WTC11 (cell line): ENCODE results near the gene ZNF8. TPM values are rescaled to one million over a fixed set of nuclear protein-coding genes. Genes with fewer than 3 reads are reported as not detected.

ENCODE experiments used
- ELF4 ChIP-seq: sonication (generic); formaldehyde crosslinking; IDR thresholded peaks from 2 replicates; pipeline ENCODE4 v1.8.1; 2022; ENCODE audit warnings: low read depth, mild to moderate bottlenecking, moderate library complexity, missing genetic modification reagents
- FOXK1 ChIP-seq: sonication (generic); formaldehyde crosslinking; IDR thresholded peaks from 2 replicates; pipeline ENCODE4 v1.8.0; 2022; ENCODE audit warnings: mild to moderate bottlenecking, moderate library complexity, missing genetic modification reagents
- FOXP1 ChIP-seq: sonication (generic); formaldehyde crosslinking; IDR thresholded peaks from 2 replicates; pipeline ENCODE4 v1.8.0; 2022; ENCODE audit warnings: missing genetic modification reagents, mild to moderate bottlenecking, moderate library complexity, borderline replicate concordance
- GTF2I ChIP-seq: fragments of 250-450 bp; sonication (Bioruptor Pico); conservative IDR thresholded peaks from 2 replicates; pipeline ENCODE4 v1.4.0; 2021; ENCODE audit warnings: mild to moderate bottlenecking
- JUN ChIP-seq: sonication (generic); formaldehyde crosslinking; IDR thresholded peaks from 2 replicates; pipeline ENCODE4 v1.8.0; 2023; ENCODE audit warnings: mild to moderate bottlenecking, missing genetic modification reagents
- KAT7 ChIP-seq: sonication (generic); formaldehyde crosslinking; IDR thresholded peaks from 2 replicates; pipeline ENCODE4 v1.8.1; 2023; ENCODE audit warnings: missing genetic modification reagents, mild to moderate bottlenecking, borderline replicate concordance
- MYBL2 ChIP-seq: sonication (generic); formaldehyde crosslinking; IDR thresholded peaks from 2 replicates; pipeline ENCODE4 v1.8.1; 2023; ENCODE audit warnings: mild to moderate bottlenecking, moderate library complexity, missing genetic modification reagents
- NFE2L1 ChIP-seq: sonication (generic); formaldehyde crosslinking; IDR thresholded peaks from 2 replicates; pipeline ENCODE4 v1.8.1; 2023; ENCODE audit warnings: missing genetic modification reagents
- NR1H2 ChIP-seq: sonication (generic); formaldehyde crosslinking; IDR thresholded peaks from 2 replicates; pipeline ENCODE4 v1.9.0; 2021; ENCODE audit warnings: mild to moderate bottlenecking, moderate library complexity, missing genetic modification reagents
- OVOL2 ChIP-seq: fragments of 250-450 bp; sonication (Bioruptor Pico); IDR thresholded peaks from 2 replicates; pipeline ENCODE4 v1.9.0; 2021; ENCODE audit warnings: mild to moderate bottlenecking, borderline replicate concordance
- SMAD3 ChIP-seq: sonication (generic); formaldehyde crosslinking; IDR thresholded peaks from 2 replicates; pipeline ENCODE4 v1.8.0; 2022; ENCODE audit warnings: missing genetic modification reagents, mild to moderate bottlenecking, borderline replicate concordance
- TEAD4 ChIP-seq: sonication (generic); formaldehyde crosslinking; IDR thresholded peaks from 2 replicates; pipeline ENCODE4 v1.8.0; 2022; ENCODE audit warnings: mild to moderate bottlenecking, missing genetic modification reagents
- ZNF232 ChIP-seq: sonication (generic); formaldehyde crosslinking; IDR thresholded peaks from 2 replicates; pipeline ENCODE4 v1.8.0; 2022; ENCODE audit warnings: mild to moderate bottlenecking, missing genetic modification reagents
- ZNF423 ChIP-seq: fragments of 250-450 bp; sonication (Bioruptor Pico); IDR thresholded peaks from 2 replicates; pipeline ENCODE4 v2.1.2; 2022; ENCODE audit warnings: mild to moderate bottlenecking, moderate library complexity
- total RNA-seq: library from RNA; stranded (reverse); gene quantifications from 3 replicates; pipeline ENCODE4 v1.2.3, GENCODE V29; 2021
- TF ChIP-seq, protein P1 (sequence below): sonication (generic); formaldehyde crosslinking; IDR thresholded peaks from 2 replicates; pipeline ENCODE4 v1.8.1; 2023; ENCODE audit warnings: mild to moderate bottlenecking, missing genetic modification reagents, moderate library complexity
- TF ChIP-seq, protein P2 (sequence below): fragments of 200-600 bp; IDR thresholded peaks from 2 replicates; pipeline ENCODE4 v1.8.0; 2022; ENCODE audit warnings: antibody characterized with exemption
- TF ChIP-seq, protein P3 (sequence below): fragments of 250-450 bp; sonication (Bioruptor Pico); IDR thresholded peaks from 2 replicates; pipeline ENCODE4 v2.1.2; 2022; ENCODE audit warnings: mild to moderate bottlenecking, moderate library complexity
- TF ChIP-seq, protein P4 (sequence below): sonication (generic); formaldehyde crosslinking; IDR thresholded peaks from 2 replicates; pipeline ENCODE4 v1.8.0; 2022; ENCODE audit warnings: mild to moderate bottlenecking, missing genetic modification reagents
- TF ChIP-seq, protein P5 (sequence below): fragments of 250-450 bp; sonication (Bioruptor Pico); conservative IDR thresholded peaks from 2 replicates; pipeline ENCODE4 v1.9.0; 2021; ENCODE audit warnings: mild to moderate bottlenecking
- TF ChIP-seq, protein P6 (sequence below): sonication (generic); formaldehyde crosslinking; IDR thresholded peaks from 2 replicates; pipeline ENCODE4 v1.8.1; 2023; ENCODE audit warnings: mild to moderate bottlenecking, missing genetic modification reagents
- TF ChIP-seq, protein P7 (sequence below): sonication (generic); formaldehyde crosslinking; IDR thresholded peaks from 2 replicates; pipeline ENCODE4 v1.8.0; 2023; ENCODE audit warnings: missing genetic modification reagents, mild to moderate bottlenecking, borderline replicate concordance
- TF ChIP-seq, protein P8 (sequence below): sonication (generic); formaldehyde crosslinking; IDR thresholded peaks from 2 replicates; pipeline ENCODE4 v1.8.0; 2022; ENCODE audit warnings: mild to moderate bottlenecking, missing genetic modification reagents

Gene ZNF8
- total RNA-seq, 1 experiment from 2014 or later: 18.8 TPM

DNA sequence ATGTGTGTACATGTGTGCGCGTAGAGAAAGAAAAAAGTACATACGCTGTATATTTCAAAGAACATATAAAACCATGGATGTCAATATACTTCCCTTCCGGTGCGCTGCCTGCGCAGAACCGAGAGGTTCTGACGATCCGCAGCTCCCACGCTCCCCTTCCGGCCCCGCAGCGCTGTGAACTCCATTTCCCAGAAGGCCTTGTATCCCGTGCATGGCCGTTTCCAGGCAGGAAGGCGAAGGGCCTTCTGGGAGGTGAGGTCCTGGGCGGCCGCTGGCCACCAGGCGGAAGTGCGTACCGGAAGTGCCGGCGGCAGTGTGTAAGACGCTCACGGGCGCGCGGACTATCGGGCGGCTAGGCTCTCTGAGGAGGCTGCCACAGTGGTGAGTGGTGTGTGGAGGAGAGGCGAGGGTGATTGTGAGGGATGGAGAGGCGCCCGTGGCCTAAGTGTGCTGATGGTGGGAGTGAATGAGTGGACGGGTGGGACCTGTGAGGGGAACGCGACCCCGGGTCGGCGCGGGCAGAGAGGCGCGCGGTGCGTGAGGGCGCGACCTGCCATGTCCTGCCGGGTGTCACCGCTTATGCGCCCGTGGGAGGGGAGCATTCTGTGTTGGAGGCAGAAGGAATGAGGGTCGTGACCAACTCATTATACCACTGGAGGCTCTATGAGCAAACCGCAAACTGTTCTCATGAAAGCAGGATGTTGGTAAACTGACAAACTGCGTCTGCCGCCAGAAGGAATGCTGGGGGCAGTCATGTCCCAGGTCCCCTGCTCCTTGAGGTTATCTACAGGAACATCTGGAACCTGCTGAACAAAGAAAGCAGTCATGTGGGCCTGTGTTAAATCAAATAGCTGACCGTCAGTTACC is 26.5 kb downstream of the ZNF8 start, which contains the start of gene ERVK3-1 (continued):
- TF ChIP-seq KAT7 (CRISPR knock-in tag) (no peak), GTF2I (CRISPR knock-in tag) (no peak), JUN (CRISPR knock-in tag) (0 out of 2 replicates have a peak, but pooled peaks have one; percentile 26), FOXP1 (CRISPR knock-in tag) (peak; percentile 93; the same call in 1 of the 2 replicates), FOXK1 (CRISPR knock-in tag) (peak; percentile 83), ZNF232 (CRISPR knock-in tag) (peak; percentile 75; the same call in 1 of the 2 replicates), TEAD4 (no peak), MYBL2 (CRISPR knock-in tag) (peak; percentile 31; the same call in 1 of the 2 replicates), OVOL2 (CRISPR knock-in tag) (no peak), NR1H2 (CRISPR knock-in tag) (no peak), ELF4 (CRISPR knock-in tag) (no peak), NFE2L1 (peak; percentile 89), ZNF423 (CRISPR knock-in tag) (no peak), SMAD3 (CRISPR knock-in tag) (peak; percentile 50; the same call in 1 of the 2 replicates)
- TF ChIP-seq, protein P1, sequence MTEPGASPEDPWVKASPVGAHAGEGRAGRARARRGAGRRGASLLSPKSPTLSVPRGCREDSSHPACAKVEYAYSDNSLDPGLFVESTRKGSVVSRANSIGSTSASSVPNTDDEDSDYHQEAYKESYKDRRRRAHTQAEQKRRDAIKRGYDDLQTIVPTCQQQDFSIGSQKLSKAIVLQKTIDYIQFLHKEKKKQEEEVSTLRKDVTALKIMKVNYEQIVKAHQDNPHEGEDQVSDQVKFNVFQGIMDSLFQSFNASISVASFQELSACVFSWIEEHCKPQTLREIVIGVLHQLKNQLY (CRISPR knock-in tag): no peak
- TF ChIP-seq, protein P2, sequence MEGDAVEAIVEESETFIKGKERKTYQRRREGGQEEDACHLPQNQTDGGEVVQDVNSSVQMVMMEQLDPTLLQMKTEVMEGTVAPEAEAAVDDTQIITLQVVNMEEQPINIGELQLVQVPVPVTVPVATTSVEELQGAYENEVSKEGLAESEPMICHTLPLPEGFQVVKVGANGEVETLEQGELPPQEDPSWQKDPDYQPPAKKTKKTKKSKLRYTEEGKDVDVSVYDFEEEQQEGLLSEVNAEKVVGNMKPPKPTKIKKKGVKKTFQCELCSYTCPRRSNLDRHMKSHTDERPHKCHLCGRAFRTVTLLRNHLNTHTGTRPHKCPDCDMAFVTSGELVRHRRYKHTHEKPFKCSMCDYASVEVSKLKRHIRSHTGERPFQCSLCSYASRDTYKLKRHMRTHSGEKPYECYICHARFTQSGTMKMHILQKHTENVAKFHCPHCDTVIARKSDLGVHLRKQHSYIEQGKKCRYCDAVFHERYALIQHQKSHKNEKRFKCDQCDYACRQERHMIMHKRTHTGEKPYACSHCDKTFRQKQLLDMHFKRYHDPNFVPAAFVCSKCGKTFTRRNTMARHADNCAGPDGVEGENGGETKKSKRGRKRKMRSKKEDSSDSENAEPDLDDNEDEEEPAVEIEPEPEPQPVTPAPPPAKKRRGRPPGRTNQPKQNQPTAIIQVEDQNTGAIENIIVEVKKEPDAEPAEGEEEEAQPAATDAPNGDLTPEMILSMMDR: no peak
- TF ChIP-seq, protein P3, sequence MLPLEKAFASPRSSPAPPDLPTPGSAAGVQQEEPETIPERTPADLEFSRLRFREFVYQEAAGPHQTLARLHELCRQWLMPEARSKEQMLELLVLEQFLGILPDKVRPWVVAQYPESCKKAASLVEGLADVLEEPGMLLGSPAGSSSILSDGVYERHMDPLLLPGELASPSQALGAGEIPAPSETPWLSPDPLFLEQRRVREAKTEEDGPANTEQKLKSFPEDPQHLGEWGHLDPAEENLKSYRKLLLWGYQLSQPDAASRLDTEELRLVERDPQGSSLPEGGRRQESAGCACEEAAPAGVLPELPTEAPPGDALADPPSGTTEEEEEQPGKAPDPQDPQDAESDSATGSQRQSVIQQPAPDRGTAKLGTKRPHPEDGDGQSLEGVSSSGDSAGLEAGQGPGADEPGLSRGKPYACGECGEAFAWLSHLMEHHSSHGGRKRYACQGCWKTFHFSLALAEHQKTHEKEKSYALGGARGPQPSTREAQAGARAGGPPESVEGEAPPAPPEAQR (CRISPR knock-in tag): no peak
- TF ChIP-seq, protein P4, sequence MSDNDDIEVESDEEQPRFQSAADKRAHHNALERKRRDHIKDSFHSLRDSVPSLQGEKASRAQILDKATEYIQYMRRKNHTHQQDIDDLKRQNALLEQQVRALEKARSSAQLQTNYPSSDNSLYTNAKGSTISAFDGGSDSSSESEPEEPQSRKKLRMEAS (CRISPR knock-in tag): peak; percentile 90
- TF ChIP-seq, protein P5, sequence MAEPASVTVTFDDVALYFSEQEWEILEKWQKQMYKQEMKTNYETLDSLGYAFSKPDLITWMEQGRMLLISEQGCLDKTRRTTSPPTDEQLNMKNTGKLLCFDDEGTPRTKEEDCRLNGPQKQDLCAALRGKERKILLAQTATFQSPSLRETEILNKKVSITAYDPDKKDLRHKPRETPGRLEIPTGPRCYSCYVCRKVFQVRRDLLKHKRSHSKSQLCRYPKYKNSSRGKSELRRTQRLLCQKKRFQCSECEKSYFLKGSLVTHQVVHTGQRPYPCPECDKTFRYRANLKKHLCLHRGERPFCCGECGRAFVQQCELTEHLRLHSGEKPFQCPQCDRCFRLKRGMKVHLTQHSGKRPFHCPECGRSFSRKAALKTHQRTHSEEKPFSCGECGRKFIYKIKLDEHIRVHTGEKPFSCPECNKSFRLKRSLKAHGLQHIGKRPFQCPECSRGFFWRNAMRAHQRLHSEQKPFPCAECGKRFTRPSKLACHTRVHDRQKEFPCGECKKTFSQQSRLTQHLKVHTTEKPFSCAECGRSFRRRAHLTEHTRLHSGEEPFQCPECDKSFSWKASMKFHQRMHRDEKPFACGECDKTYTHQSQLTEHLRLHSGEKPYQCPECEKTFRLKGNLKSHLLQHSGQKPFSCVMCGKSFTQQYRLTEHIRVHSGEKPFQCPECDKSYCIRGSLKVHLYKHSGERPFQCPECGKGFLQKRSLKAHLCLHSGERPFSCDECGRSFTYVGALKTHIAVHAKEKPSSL (CRISPR knock-in tag): no peak
- TF ChIP-seq, protein P6, sequence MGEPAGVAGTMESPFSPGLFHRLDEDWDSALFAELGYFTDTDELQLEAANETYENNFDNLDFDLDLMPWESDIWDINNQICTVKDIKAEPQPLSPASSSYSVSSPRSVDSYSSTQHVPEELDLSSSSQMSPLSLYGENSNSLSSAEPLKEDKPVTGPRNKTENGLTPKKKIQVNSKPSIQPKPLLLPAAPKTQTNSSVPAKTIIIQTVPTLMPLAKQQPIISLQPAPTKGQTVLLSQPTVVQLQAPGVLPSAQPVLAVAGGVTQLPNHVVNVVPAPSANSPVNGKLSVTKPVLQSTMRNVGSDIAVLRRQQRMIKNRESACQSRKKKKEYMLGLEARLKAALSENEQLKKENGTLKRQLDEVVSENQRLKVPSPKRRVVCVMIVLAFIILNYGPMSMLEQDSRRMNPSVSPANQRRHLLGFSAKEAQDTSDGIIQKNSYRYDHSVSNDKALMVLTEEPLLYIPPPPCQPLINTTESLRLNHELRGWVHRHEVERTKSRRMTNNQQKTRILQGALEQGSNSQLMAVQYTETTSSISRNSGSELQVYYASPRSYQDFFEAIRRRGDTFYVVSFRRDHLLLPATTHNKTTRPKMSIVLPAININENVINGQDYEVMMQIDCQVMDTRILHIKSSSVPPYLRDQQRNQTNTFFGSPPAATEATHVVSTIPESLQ (CRISPR knock-in tag): no peak
- TF ChIP-seq, protein P7, sequence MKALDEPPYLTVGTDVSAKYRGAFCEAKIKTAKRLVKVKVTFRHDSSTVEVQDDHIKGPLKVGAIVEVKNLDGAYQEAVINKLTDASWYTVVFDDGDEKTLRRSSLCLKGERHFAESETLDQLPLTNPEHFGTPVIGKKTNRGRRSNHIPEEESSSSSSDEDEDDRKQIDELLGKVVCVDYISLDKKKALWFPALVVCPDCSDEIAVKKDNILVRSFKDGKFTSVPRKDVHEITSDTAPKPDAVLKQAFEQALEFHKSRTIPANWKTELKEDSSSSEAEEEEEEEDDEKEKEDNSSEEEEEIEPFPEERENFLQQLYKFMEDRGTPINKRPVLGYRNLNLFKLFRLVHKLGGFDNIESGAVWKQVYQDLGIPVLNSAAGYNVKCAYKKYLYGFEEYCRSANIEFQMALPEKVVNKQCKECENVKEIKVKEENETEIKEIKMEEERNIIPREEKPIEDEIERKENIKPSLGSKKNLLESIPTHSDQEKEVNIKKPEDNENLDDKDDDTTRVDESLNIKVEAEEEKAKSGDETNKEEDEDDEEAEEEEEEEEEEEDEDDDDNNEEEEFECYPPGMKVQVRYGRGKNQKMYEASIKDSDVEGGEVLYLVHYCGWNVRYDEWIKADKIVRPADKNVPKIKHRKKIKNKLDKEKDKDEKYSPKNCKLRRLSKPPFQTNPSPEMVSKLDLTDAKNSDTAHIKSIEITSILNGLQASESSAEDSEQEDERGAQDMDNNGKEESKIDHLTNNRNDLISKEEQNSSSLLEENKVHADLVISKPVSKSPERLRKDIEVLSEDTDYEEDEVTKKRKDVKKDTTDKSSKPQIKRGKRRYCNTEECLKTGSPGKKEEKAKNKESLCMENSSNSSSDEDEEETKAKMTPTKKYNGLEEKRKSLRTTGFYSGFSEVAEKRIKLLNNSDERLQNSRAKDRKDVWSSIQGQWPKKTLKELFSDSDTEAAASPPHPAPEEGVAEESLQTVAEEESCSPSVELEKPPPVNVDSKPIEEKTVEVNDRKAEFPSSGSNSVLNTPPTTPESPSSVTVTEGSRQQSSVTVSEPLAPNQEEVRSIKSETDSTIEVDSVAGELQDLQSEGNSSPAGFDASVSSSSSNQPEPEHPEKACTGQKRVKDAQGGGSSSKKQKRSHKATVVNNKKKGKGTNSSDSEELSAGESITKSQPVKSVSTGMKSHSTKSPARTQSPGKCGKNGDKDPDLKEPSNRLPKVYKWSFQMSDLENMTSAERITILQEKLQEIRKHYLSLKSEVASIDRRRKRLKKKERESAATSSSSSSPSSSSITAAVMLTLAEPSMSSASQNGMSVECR: peak; percentile 95
- TF ChIP-seq, protein P8, sequence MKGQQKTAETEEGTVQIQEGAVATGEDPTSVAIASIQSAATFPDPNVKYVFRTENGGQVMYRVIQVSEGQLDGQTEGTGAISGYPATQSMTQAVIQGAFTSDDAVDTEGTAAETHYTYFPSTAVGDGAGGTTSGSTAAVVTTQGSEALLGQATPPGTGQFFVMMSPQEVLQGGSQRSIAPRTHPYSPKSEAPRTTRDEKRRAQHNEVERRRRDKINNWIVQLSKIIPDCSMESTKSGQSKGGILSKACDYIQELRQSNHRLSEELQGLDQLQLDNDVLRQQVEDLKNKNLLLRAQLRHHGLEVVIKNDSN (CRISPR knock-in tag): peak; percentile 66
